ENCODE results near the gene LGALS3BP. TPM values are rescaled to one million over a fixed set of nuclear protein-coding genes. Genes with fewer than 3 reads are reported as not detected.

The LGALS3BP gene
- total and polyA plus RNA-seq, 2 of the 13 experiments (the other 11 are each of a cell fraction or from before 2014, with no cell fraction given), result 137 to 332 TPM

DNA sequence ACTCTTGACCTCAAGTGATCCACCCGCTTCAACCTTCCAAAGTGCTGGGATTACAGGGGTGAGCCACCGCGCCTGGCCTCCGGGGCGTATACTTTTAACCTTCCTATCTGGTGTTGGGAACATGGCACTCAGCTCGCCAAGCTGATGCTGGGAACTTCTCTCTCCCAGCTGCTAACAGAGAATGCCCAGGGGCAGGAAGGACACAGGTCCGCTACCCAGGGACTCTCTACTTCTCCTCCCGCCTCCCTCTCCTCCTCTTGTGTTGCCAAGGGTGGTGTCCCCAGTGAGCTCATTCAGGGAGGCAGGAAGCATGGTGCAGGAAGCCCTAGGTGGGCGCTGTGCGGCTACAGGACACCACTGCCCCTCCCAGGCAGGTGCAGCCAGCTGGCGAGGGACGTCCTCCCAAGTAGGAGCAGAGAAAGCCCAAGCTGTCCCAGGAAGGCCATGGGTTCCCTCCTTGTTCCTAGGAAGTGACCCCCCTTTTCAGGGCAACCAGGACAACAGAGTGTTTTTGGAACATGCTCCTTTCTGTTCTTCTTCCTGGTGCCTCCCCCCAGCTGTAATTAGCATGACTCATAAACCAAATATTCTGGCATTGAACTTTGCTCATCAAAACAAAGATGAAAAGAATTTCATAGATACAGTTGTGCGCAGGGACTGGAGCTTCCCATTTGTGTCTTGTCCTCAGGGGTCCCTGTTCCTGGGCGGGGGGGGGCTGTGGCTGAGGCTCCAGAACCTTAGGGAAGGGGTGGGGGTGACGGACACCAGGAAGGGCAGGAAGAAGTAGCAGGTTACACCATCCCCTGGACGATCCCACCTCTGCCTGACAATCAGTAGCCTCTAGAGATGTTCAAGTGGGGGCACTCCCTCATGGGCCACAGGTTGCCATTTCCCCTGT is 46.9 kb upstream of the LGALS3BP start (continued):
- TF ChIP-seq, protein P1, sequence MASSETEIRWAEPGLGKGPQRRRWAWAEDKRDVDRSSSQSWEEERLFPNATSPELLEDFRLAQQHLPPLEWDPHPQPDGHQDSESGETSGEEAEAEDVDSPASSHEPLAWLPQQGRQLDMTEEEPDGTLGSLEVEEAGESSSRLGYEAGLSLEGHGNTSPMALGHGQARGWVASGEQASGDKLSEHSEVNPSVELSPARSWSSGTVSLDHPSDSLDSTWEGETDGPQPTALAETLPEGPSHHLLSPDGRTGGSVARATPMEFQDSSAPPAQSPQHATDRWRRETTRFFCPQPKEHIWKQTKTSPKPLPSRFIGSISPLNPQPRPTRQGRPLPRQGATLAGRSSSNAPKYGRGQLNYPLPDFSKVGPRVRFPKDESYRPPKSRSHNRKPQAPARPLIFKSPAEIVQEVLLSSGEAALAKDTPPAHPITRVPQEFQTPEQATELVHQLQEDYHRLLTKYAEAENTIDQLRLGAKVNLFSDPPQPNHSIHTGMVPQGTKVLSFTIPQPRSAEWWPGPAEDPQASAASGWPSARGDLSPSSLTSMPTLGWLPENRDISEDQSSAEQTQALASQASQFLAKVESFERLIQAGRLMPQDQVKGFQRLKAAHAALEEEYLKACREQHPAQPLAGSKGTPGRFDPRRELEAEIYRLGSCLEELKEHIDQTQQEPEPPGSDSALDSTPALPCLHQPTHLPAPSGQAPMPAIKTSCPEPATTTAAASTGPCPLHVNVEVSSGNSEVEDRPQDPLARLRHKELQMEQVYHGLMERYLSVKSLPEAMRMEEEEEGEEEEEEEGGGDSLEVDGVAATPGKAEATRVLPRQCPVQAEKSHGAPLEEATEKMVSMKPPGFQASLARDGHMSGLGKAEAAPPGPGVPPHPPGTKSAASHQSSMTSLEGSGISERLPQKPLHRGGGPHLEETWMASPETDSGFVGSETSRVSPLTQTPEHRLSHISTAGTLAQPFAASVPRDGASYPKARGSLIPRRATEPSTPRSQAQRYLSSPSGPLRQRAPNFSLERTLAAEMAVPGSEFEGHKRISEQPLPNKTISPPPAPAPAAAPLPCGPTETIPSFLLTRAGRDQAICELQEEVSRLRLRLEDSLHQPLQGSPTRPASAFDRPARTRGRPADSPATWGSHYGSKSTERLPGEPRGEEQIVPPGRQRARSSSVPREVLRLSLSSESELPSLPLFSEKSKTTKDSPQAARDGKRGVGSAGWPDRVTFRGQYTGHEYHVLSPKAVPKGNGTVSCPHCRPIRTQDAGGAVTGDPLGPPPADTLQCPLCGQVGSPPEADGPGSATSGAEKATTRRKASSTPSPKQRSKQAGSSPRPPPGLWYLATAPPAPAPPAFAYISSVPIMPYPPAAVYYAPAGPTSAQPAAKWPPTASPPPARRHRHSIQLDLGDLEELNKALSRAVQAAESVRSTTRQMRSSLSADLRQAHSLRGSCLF (CRISPR knock-in tag; IDR thresholded peaks at IDR 0.05; ENCODE audit: borderline replicate concordance), result no peak
- TF ChIP-seq, protein P2, sequence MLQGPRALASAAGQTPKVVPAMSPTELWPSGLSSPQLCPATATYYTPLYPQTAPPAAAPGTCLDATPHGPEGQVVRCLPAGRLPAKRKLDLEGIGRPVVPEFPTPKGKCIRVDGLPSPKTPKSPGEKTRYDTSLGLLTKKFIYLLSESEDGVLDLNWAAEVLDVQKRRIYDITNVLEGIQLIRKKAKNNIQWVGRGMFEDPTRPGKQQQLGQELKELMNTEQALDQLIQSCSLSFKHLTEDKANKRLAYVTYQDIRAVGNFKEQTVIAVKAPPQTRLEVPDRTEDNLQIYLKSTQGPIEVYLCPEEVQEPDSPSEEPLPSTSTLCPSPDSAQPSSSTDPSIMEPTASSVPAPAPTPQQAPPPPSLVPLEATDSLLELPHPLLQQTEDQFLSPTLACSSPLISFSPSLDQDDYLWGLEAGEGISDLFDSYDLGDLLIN (CRISPR knock-in tag; IDR thresholded peaks at IDR 0.05; ENCODE audit: borderline replicate concordance), result 0 out of 2 replicates have a peak, but pooled peaks have one; percentile 32
- TF ChIP-seq KDM4B (CRISPR knock-in tag; IDR thresholded peaks at IDR 0.05) (no peak), KAT2B (IDR thresholded peaks at IDR 0.05; ENCODE audit: borderline replicate concordance, low read depth, low read length) (no peak), ZNF773 (CRISPR knock-in tag; IDR thresholded peaks at IDR 0.05; ENCODE audit: borderline replicate concordance) (0 out of 2 replicates have a peak, but pooled peaks have one; percentile 19), GABPA (IDR thresholded peaks at IDR 0.05; ENCODE audit: low read depth, low read length) (peak; percentile 51), GABPA (CRISPR knock-in tag; IDR thresholded peaks at IDR 0.05; ENCODE audit: low read depth) (peak; percentile 71), HOXA3 (CRISPR knock-in tag; IDR thresholded peaks at IDR 0.05) (peak; percentile 30), RCOR2 (CRISPR knock-in tag; IDR thresholded peaks at IDR 0.05) (peak; percentile 65; the same call in 1 of the 2 replicates), ZNF75D (CRISPR knock-in tag; IDR thresholded peaks at IDR 0.05; ENCODE audit: borderline replicate concordance) (no peak), ZNF670 (CRISPR knock-in tag; IDR thresholded peaks at IDR 0.05; ENCODE audit: borderline replicate concordance) (no peak; the same call in 1 of the 2 replicates), DNMT1 (CRISPR knock-in tag; IDR thresholded peaks at IDR 0.05) (no peak), MAZ (IDR thresholded peaks at IDR 0.05; ENCODE audit: borderline replicate concordance, low read depth, low read length) (peak; percentile 87; the same call in 1 of the 2 replicates), MAZ (CRISPR knock-in tag; IDR thresholded peaks at IDR 0.05; ENCODE audit: low read depth) (peak; percentile 70), ZNF292 (CRISPR knock-in tag; IDR thresholded peaks at IDR 0.05; ENCODE audit: borderline replicate concordance, low read depth) (no peak; the same call in none of the 2 replicates)
- TF ChIP-seq, protein P3, sequence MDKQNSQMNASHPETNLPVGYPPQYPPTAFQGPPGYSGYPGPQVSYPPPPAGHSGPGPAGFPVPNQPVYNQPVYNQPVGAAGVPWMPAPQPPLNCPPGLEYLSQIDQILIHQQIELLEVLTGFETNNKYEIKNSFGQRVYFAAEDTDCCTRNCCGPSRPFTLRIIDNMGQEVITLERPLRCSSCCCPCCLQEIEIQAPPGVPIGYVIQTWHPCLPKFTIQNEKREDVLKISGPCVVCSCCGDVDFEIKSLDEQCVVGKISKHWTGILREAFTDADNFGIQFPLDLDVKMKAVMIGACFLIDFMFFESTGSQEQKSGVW (CRISPR knock-in tag; IDR thresholded peaks at IDR 0.05; ENCODE audit: borderline replicate concordance), result no peak
- TF ChIP-seq, protein P4, sequence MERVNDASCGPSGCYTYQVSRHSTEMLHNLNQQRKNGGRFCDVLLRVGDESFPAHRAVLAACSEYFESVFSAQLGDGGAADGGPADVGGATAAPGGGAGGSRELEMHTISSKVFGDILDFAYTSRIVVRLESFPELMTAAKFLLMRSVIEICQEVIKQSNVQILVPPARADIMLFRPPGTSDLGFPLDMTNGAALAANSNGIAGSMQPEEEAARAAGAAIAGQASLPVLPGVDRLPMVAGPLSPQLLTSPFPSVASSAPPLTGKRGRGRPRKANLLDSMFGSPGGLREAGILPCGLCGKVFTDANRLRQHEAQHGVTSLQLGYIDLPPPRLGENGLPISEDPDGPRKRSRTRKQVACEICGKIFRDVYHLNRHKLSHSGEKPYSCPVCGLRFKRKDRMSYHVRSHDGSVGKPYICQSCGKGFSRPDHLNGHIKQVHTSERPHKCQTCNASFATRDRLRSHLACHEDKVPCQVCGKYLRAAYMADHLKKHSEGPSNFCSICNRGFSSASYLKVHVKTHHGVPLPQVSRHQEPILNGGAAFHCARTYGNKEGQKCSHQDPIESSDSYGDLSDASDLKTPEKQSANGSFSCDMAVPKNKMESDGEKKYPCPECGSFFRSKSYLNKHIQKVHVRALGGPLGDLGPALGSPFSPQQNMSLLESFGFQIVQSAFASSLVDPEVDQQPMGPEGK (CRISPR knock-in tag; IDR thresholded peaks at IDR 0.05), result peak; percentile 97

Measured in HepG2 (cell line).